Measurements from ENCODE around the gene ZNF497. TPM values are rescaled to one million over a fixed set of nuclear protein-coding genes. Genes with fewer than 3 reads are reported as not detected.

The ZNF497 gene
- total RNA-seq, 1 experiment from 2014 or later: 2.4 TPM

DNA sequence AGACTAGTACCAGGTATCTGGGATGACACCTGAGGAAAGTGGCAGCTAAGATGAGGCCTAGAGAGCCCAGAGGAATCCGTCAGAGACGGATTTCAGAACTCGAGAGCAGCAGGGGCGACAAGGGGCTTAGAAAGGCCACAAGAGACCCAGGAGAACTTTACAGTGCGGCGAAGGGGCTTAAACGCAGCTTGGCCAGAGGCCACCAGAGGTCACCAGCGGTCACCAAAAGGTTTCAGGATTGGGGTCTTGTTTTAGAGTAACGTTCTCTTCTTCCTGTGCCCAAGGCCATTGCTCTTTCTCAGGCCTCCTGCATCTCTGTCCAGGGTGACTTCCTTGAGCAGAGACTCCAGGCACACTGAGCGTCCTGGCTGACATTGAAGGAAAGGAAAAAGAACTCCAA lies 33.6 kb downstream of the ZNF497 start:
- no peaks in the 10 kb centered on the region for H3K36me3 Mint-ChIP-seq (ENCODE audit: insufficient read depth in 1 of 3, low read depth in 3 of 3)
- no peaks in the 10 kb centered on the region for H3K79me2 ChIP-seq (ENCODE audit: insufficient read depth, low read length)
- H2BK12ac ChIP-seq (ENCODE audit: insufficient read length, low read depth, low read length): no peak overlapping the region
- no peak overlapping the region for H3K4me2 ChIP-seq (ENCODE audit: insufficient read depth, insufficient read length, low read length)
- H3K4me3 Mint-ChIP-seq: peak overlapping the region in 1 of 2 experiments; percentile 60; a peak in 3 of 5 replicates
- H3K9me3 ChIP-seq (ENCODE audit: control insufficient read depth, low read depth, low read length): no peaks in the 10 kb centered on the region
- H3K23me2 ChIP-seq (ENCODE audit: insufficient read length, low read depth, low read length, poor library complexity, severe bottlenecking): peaks cover 10% of the 10 kb centered on the region
- H3K4me1 Mint-ChIP-seq: peaks cover 4 to 5% of the 10 kb centered on the region in 2 experiments; a peak in 3 of 4 replicates
- H3K4ac ChIP-seq (ENCODE audit: low read depth, low read length): no peak overlapping the region
- no peak overlapping the region for H3K56ac ChIP-seq (ENCODE audit: insufficient read length, low read depth, low read length)
- no peak overlapping the region for H2AK5ac ChIP-seq (ENCODE audit: insufficient read length, low read length)
- H3K23ac ChIP-seq (ENCODE audit: insufficient read length, low read depth, low read length): no peak overlapping the region
- no peak overlapping the region for H4K5ac ChIP-seq (ENCODE audit: insufficient read length, low read depth, low read length)
- no peak overlapping the region for H3K9ac ChIP-seq (ENCODE audit: extremely low read depth, insufficient read length, low read length)
- no peak overlapping the region for H2BK120ac ChIP-seq (ENCODE audit: low read depth, low read length, poor library complexity, severe bottlenecking)
- H4K20me1 ChIP-seq (ENCODE audit: control insufficient read depth, insufficient read depth, insufficient read length): peaks cover 5% of the 10 kb centered on the region
- H3K4me1 ChIP-seq (ENCODE audit: insufficient read depth, low read length): no peaks in the 10 kb centered on the region
- H3T11ph ChIP-seq (ENCODE audit: low read length): no peak overlapping the region
- no peak overlapping the region for H2BK15ac ChIP-seq (ENCODE audit: low read depth, low read length)
- H3K27ac ChIP-seq (ENCODE audit: insufficient read length, low read depth, low read length): no peak overlapping the region
- peak; percentile 77 for DNase-seq
- H3K27me3 ChIP-seq (ENCODE audit: insufficient read depth, low read length): no peaks in the 10 kb centered on the region
- peak; percentile 77 for TF ChIP-seq CTCF (conservative IDR thresholded peaks at IDR 0.05)
- no peak overlapping the region; a peak in 1 of 7 replicates for H3K27ac Mint-ChIP-seq
- H3K27me3 Mint-ChIP-seq (ENCODE audit: low read depth): no peaks in the 10 kb centered on the region
- H3K18ac ChIP-seq (ENCODE audit: insufficient read length, low read depth, low read length): no peak overlapping the region
- no peak overlapping the region for H3K14ac ChIP-seq (ENCODE audit: insufficient read depth, low read length)
- WGBS (ENCODE audit: extremely low coverage, insufficient read length, low lambda C conversion rate): no CpG with 5 or more reads among the region's 10 CpGs
- no peak overlapping the region for H2BK20ac ChIP-seq (ENCODE audit: low read depth, low read length, poor library complexity, severe bottlenecking)
- no peak overlapping the region for H2BK5ac ChIP-seq (ENCODE audit: insufficient read length, low read length)
- H2AFZ ChIP-seq (ENCODE audit: low read length): no peak overlapping the region
- no peaks in the 10 kb centered on the region for H3K9me3 Mint-ChIP-seq
- no peaks in the 10 kb centered on the region for H3K79me1 ChIP-seq (ENCODE audit: insufficient read depth, low read depth, low read length, poor library complexity, severe bottlenecking)
- no peak overlapping the region for H4K91ac ChIP-seq (ENCODE audit: insufficient read length, low read depth, low read length)
- H4K8ac ChIP-seq (replicated peaks; ENCODE audit: insufficient read length, low read depth, low read length): no peak overlapping the region
